Right lobe of liver (tissue), 6 donors: ENCODE results near the gene CRB1. TPM values are rescaled to one million over a fixed set of nuclear protein-coding genes. Genes with fewer than 3 reads are reported as not detected.

Experiments
- ATAC-seq, 4 donors: fragments of 200-7000 bp; cut with Tn5 transposase; one replicate each; pipeline ENCODE4 v1.9.1; 2020; ENCODE audit warnings: mild to moderate bottlenecking in 4 of 4, moderate library complexity in 4 of 4
- DNase-seq, 3 donors: peaks; one replicate each; pipeline ENCODE4 v3.0.0-alpha.2; 2020
- H3K27ac ChIP-seq, 3 donors: fragments of 200-600 bp; one replicate each; pipeline ENCODE4 v1.8.0; 2022
- H3K27me3 ChIP-seq, 2 donors: fragments of 200-600 bp; one replicate each; pipeline ENCODE4 v1.8.0; 2022
- H3K36me3 ChIP-seq, 4 donors: fragments of 200-600 bp; sonication (generic) in 1 of 4; one replicate each; pipeline versions ENCODE4 v1.5.1 to v1.8.0; 2017 to 2022; ENCODE audit warnings: control low read depth in 1 of 4
- H3K4me1 ChIP-seq, 4 donors: fragments of 200-600 bp; sonication (generic) in 1 of 4; one replicate each; pipeline versions ENCODE4 v1.5.1 to v1.8.0; 2017 to 2022; ENCODE audit warnings: control low read depth in 1 of 4
- H3K4me3 ChIP-seq, 3 donors: fragments of 200-600 bp; one replicate each; pipeline ENCODE4 v1.8.0; 2022
- H3K9me3 ChIP-seq, 4 donors: fragments of 200-600 bp; sonication (generic) in 1 of 4; one replicate each; pipeline versions ENCODE4 v1.5.1 to v1.8.0; 2017 to 2022; ENCODE audit warnings: control low read depth in 1 of 4
- CTCF ChIP-seq, 4 donors: fragments of 200-600 bp in 3 of 4; fragments of 450-650 bp in 1 of 4; IDR thresholded peaks; one replicate each; pipeline versions ENCODE4 v1.5.1 to v1.8.0; 2016 to 2022; ENCODE audit warnings: antibody characterized with exemption in 4 of 4, mild to moderate bottlenecking in 2 of 4
- POLR2A ChIP-seq: fragments of 450-650 bp; IDR thresholded peaks from one replicate; pipeline ENCODE4 v1.6.1; 2017; ENCODE audit warnings: antibody characterized with exemption, mild to moderate bottlenecking
- WGBS: methylation state at CpG from one replicate; pipeline ENCODE4 v1.1.6; 2018; ENCODE audit warnings: low coverage, low lambda C conversion rate; ENCODE audit not compliant: insufficient coverage; ENCODE audit errors: missing lambda C conversion rate; 5-methylcytosine and 5-hydroxymethylcytosine counted together
- intact Hi-C, 2 donors: fragments of 100-400 bp; cut with DNase I; formaldehyde crosslinking; loops; one replicate each; pipeline versions ENCODE4 v1.11.2 to v1.14.1; 2022
- total RNA-seq, 6 experiments: library from RNA; depleted of rRNA in 2 of 6; stranded (reverse); fragments of >200 nt in 2 of 6; fragmentation: NEBNext Ultra II Directional in 3 of 6; extraction: Animal tissue kit (Norgen Biotek cat#: 25700) in 3 of 6; gene quantifications; one replicate each; pipeline versions ENCODE4 v1.1.0 to v1.2.4, GENCODE V29; 2016 to 2023
- donor health status: DM: no; HTN: yes; CAD: no.
- donor health status: DM: no; HTN: no; CAD: no.
- donor health status: DM: no; HTN: no; CAD: no.
- donor health status: DM: no; HTN: yes; CAD: no.
- donor health status: DM: no; HTN: yes; CAD: no.

Gene CRB1
- total RNA-seq, 6 experiments from 2014 or later = 0.29 TPM; not detected in 5

DNA sequence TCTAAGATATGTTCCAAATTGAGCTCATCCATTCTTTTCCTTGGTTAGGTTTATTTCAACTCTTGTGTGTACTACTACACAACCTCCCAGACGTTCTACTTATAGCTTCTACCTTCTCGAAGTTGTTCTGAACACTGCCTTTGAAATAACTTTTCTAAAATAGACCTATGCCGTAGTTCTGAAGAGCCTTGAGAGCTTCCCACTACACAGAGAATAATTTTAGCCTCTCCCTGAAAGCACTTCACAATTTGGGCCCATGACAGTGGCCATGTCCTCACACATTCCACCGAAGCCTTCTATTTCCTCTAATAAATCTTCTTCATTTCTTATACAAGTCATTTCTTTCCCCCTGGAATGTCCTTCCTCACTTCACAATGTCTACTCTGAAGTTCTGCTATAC lies 62.2 kb downstream of the CRB1 start:
- DNase-seq (no peak), ATAC-seq (no peak)
- H3K4me1 ChIP-seq = no peaks in the 10 kb centered on the region
- no peaks in the 10 kb centered on the region for H3K9me3 ChIP-seq
- WGBS = 69% methylated on average over 4 of the region's 4 CpGs
- no peak overlapping the region for H3K4me3 ChIP-seq
- H3K36me3 ChIP-seq = no peaks in the 10 kb centered on the region
- intact Hi-C loops = no loop called here
- no peaks in the 10 kb centered on the region for H3K27me3 ChIP-seq
- H3K27ac ChIP-seq = no peak overlapping the region
- TF ChIP-seq CTCF (IDR thresholded peaks at IDR 0.05) = no peak
- no peak for TF ChIP-seq POLR2A

- Histone ChIP-seq H3K27me3 (no peaks in the 10 kb centered on the region), H3K36me3 (no peaks in the 10 kb centered on the region), H3K27ac (no peak overlapping the region), H3K4me3 (no peak overlapping the region), H3K9me3 (no peaks in the 10 kb centered on the region), H3K4me1 (no peaks in the 10 kb centered on the region)
- 83% methylated on average over 5 of the region's 5 CpGs for WGBS
- DNase-seq (no peak), ATAC-seq (no peak)
- TF ChIP-seq CTCF (IDR thresholded peaks at IDR 0.05) = no peak
- TF ChIP-seq POLR2A = no peak
- intact Hi-C loops = no loop called here
Measured at GRCh38 chr1:197331565-197331964, 63.5 kb downstream of the CRB1 start.

- Histone ChIP-seq H3K9me3 (no peaks in the 10 kb centered on the region), H3K27me3 (no peaks in the 10 kb centered on the region), H3K27ac (no peak overlapping the region), H3K4me3 (no peak overlapping the region), H3K4me1 (no peaks in the 10 kb centered on the region), H3K36me3 (no peaks in the 10 kb centered on the region)
- DNase-seq (no peak), ATAC-seq (no peak)
- TF ChIP-seq POLR2A = no peak
- TF ChIP-seq CTCF (IDR thresholded peaks at IDR 0.05) = no peak
- 92% methylated on average over 1 of the region's 1 CpG for WGBS
- intact Hi-C loops = no loop called here
Measured at GRCh38 chr1:197333041-197333440, 65.0 kb downstream of the CRB1 start.

DNA sequence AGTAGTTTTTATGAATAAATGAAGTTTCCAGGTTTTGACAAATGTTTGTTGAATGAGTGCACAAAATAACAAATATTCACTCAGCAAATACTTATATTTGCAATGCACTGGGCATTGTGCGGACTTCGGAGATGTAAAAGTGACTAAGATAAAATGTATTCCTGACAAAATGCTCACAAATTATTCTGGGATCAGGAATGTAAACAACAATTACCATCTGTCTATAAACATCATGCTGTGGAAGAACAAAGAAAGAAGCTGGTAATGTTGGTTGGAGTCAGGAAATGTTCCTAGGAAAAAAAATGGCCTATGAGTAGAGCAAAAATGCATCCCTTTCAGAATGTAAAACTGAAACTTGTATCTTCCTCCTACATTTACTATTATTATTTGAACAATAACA lies 68.5 kb downstream of the CRB1 start:
- Histone ChIP-seq H3K27ac (no peak overlapping the region), H3K36me3 (no peaks in the 10 kb centered on the region), H3K9me3 (no peaks in the 10 kb centered on the region), H3K4me1 (no peaks in the 10 kb centered on the region), H3K4me3 (no peak overlapping the region), H3K27me3 (no peaks in the 10 kb centered on the region)
- DNase-seq (no peak), ATAC-seq (no peak)
- intact Hi-C loops = no loop called here
- no peak for TF ChIP-seq POLR2A
- no peak for TF ChIP-seq CTCF (IDR thresholded peaks at IDR 0.05)
- WGBS = 91% methylated on average over 2 of the region's 2 CpGs
